Astrocyte of the spinal cord (primary cell): ENCODE measurements around the gene DNAAF5.

Experiments used
- DNase-seq: peaks from one replicate; pipeline ENCODE4 v3.0.0; 2011; ENCODE audit warnings: low read depth, low spot score
- H3K4me3 ChIP-seq: 2 replicates; pipeline ENCODE4 v1.5.1; 2011; ENCODE audit warnings: low read depth, mild to moderate bottlenecking, low read length, moderate library complexity
- in situ Hi-C: cut with HindIII; loops from 2 replicates; pipeline ENCODE4 v1.10.0; 2017; ENCODE audit warnings: low sequenced_read_pairs
- TF ChIP-seq, protein P1 (sequence below): IDR thresholded peaks from 2 replicates; pipeline ENCODE4 v1.5.1; 2012; ENCODE audit warnings: low read depth, mild to moderate bottlenecking, low read length, inconsistent platforms

The DNAAF5 gene

DNA sequence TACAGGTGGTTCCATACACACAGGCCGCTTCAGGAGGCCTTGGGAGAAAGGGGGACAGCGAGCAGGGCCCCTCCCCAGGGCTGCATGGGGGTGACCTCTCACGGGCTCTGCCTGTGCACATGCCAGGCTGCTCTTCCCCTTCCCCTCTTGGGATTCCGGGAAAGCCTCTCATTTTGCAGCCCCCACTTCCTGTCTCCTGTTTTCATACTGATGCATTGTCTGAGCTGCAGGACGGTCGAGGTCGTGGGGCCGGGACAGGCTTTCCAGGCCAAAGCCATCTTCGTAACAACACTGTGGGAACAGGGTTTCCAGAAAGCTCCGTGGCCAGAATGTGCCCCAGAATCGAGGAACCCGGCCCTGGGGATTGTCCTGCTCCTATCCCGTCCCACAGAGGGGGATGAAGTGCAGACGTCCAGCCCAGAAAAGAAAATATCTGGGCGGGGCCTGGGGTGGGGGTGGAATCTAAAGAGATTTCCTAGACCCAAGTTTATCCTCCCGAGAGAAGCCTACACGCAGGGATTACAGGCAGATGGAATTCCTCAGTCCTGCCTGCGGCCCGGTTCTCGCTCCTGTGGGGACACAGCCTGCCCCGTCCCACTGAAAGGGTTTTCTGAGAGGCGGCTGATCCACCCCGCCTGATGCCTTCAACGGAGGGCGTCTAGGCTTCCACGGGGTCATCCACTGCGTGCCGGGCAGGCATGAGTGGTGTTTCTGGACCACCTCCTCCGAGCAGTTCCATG is 29.5 kb upstream of the DNAAF5 start:
- H3K4me3 ChIP-seq: no peak overlapping the region
- in situ Hi-C loops: no loop called here
- DNase-seq: no peak
- TF ChIP-seq, protein P1, sequence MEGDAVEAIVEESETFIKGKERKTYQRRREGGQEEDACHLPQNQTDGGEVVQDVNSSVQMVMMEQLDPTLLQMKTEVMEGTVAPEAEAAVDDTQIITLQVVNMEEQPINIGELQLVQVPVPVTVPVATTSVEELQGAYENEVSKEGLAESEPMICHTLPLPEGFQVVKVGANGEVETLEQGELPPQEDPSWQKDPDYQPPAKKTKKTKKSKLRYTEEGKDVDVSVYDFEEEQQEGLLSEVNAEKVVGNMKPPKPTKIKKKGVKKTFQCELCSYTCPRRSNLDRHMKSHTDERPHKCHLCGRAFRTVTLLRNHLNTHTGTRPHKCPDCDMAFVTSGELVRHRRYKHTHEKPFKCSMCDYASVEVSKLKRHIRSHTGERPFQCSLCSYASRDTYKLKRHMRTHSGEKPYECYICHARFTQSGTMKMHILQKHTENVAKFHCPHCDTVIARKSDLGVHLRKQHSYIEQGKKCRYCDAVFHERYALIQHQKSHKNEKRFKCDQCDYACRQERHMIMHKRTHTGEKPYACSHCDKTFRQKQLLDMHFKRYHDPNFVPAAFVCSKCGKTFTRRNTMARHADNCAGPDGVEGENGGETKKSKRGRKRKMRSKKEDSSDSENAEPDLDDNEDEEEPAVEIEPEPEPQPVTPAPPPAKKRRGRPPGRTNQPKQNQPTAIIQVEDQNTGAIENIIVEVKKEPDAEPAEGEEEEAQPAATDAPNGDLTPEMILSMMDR: no peak

DNA sequence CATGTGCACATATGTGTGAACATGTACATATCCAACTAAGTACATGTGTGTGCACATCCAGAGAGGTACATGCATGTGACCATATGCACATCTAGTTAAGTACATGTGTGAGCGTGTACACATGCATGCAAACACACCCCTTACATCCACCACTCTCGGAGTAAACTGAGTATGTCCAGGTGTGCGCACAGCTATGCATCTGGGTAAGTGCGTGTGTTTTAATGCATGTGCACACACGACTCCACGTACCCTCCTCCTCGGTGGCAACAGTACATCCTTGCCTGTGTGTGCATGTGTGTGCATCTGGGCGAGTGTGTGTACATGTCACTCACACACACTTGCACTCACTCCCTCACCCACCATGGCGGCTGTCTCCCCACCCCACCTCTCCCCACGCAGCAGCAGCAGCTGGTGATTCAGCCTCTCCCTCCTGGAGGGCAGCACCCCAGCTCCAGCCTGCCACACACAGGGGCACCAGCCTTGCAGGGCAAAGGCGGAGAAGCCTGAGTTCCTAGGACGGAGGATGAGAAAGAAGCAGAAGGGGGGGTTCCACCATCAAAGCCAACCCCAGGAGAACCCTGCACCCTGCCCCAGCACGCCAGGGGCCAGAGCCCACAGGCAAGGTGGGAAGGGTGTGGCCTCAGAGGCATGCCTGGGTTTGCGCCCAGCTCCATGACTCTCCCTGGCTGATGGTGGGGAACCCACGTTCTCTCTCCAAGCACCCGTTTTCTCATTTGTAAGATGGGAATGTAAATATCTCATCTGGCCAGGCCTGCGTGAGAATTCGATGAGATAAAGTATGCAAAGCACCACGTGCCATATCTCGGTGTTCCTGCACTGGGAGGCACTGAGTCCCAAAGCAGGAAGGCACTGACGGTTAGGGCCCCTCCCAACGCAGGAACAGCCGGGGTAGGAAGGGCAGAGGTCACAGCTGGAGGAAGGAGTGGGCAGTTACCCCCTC is 27.7 kb upstream of the DNAAF5 start:
- no peak for DNase-seq
- no peak overlapping the region for H3K4me3 ChIP-seq
- TF ChIP-seq, protein P1: no peak
- in situ Hi-C loops: no loop called here

DNA sequence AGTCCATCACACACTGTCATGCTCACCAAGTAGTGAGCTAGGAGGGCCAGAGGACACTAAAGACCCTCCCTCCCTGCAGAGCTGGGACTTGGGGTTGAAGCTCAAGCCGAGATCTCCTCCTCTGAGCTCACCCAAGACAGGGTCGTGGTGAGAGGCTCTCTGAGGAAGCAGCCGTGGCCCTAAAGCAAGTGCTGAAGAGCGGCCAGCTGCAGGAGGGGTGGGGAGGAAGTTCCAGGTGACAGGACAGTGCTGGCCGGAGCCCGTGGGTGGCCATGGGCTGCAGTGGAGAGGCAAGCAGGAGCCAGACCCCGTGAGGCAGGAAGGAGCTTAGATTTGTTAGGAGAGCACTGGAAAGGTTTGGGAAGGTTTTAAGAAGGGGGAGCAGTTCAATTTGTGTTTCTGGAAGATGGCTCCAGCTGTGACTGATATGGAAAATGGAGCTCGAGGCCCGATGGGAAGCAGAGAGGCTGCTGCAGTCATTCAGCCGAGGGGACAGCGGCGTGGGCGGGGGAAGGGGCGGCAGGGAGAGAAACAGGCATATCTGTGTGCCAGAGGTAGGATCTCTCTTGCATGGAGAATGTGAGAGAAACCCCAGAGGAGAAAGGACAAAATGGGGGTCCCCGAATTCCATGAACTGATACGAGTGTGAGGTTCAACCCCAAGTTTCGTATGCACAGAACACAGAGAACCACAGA is 26.9 kb upstream of the DNAAF5 start:
- TF ChIP-seq, protein P1: no peak
- in situ Hi-C loops: no loop called here
- H3K4me3 ChIP-seq: no peak overlapping the region
- no peak for DNase-seq

DNA sequence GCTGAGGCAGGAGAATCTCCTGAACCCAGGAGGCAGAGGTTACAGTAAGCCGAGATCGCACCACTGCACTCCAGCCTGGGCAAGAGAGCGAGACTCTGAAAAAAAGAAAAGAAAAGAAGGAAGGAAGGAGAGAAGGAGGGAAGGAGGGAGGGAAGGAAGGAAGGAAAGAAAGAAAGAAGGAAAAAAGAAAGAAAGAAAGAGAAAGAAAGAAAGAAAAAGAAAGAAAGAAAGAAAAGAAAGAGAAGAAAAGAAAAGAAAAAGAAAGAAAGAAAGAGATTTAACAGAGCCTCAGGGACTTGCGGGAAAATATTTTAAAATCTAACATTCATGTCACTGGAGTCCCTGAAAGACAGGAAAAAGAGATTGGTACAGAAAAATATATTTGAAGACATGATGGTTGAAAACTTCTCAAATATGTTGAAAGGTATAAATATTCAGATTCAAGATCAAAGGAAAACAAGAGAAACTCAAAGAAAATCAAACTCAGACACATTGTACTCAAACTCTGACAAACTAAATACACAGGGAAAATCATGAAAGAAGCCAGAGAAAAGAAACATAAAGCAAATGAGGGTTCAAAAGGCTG is 25.3 kb upstream of the DNAAF5 start:
- H3K4me3 ChIP-seq: no peak overlapping the region
- DNase-seq: no peak
- TF ChIP-seq, protein P1: no peak
- in situ Hi-C loops: no loop called here

DNA sequence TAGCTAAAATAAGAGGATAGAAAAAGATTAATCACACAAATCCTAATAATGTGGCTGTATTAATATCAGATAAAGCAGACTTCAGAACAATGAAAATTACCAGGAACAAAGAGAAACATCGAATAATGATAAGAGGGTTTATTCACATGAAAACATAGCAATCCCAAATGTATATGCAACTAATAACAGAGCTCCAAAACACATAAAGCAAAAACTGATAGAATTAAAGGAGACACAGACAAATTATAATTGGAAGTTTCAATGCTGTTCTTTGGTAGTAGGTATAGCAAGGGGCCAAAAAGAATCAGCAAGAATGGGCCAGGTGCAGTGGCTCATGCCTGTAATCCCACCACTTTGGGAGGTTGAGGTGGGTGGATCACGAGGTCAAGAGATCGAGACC is 23.4 kb upstream of the DNAAF5 start:
- in situ Hi-C loops: no loop called here
- TF ChIP-seq, protein P1: no peak

DNA sequence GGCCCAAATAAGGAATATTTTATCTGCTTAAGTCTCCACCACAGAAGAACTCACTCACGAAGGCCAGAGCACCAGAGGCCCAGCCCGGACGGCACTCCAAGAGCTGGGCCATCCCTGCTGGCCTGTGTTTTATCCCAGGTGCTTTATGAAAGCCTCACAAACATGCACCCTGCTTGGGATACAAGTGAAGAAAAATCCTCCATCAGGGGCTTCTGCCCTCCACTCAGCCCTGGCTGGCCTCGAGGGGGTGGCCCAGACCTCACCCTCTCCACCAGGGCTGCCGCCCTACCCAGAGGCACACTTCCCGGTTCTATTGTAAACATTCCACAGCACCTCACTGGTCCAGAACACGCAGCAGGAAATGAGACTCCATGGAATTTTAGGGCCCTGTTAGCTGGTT is 19.8 kb upstream of the DNAAF5 start:
- no peak overlapping the region for H3K4me3 ChIP-seq
- TF ChIP-seq, protein P1: no peak
- no peak for DNase-seq
- in situ Hi-C loops: no loop called here

More for the DNA sequence above, 23.4 kb upstream of the DNAAF5 start:
- no peak overlapping the region for H3K4me3 ChIP-seq
- DNase-seq: no peak
